ENCODE data around the gene CMAS.

DNA sequence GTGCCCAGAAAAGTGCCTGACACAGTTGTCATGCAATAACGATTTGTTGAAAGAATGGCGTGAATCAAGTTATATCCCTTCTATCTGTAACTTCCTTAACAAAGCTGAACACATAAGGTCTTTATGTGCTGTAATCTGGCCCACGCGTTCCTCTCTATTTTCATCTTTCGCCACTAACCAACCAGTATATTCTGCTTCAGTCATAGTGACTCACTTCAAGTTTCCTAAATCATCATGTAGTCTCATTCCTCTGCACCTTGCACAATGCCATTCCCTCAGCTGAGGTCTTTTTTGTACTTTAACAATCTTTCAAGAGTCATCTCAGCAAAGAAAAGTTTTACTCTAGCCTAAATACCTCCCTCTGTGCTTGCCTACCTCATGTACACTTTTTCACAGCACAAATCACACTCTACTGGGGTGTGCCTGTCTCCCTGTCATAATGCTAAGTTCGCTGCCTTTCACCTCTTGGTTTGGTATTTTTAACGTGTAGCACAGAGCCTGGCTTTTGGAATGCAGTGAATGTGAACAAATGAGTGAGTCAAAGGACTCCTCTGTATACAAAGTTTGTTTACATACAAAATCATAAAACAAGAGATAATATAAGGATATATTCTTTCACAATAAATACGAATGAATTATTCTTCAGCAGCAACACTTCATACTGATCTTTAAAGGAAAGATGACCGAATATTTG, 2.9 kb upstream of the CMAS start:
- no peak for TF ChIP-seq EZH2 (IDR thresholded peaks at IDR 0.05)
- no peak for TF ChIP-seq POLR2AphosphoS5 (IDR thresholded peaks at IDR 0.05; ENCODE audit: borderline replicate concordance, low read depth, low read length)
- TF ChIP-seq FOXP2 (optimal IDR thresholded peaks at IDR 0.05; ENCODE audit: control extremely low read depth, extremely low read length, insufficient read depth): no peak
